Measurements from ENCODE around the gene CNTNAP3.
"Not testable (repeated sequence)": the region's sequence is repeated elsewhere in the genome, so short reads cannot be mapped to it uniquely, and the experiment has no call there.

Gene CNTNAP3

DNA sequence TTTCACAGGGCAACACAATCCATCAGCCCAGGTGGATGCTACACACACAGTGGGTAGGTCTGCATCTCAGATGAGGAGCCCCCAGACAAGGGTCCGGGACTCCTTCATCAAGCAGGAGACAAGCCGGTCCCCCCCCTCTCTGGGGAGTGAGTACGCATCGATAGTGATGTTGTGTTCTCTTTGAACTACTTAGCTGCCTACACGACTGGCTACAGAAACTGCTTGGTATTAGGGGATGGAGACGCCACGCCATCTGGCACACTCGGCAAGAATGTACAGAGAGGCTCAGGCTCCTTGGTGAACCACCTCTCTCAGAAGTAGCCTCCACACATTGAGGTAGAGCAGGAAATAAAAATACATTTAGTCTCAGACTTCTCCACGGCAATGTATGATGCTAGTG is 179.8 kb downstream of the CNTNAP3 start:
- no peak overlapping the region for H3K4me3 ChIP-seq (ENCODE audit: low read depth, low read length)
- no peak for DNase-seq (ENCODE audit: low read depth)
- TF ChIP-seq, protein P1, sequence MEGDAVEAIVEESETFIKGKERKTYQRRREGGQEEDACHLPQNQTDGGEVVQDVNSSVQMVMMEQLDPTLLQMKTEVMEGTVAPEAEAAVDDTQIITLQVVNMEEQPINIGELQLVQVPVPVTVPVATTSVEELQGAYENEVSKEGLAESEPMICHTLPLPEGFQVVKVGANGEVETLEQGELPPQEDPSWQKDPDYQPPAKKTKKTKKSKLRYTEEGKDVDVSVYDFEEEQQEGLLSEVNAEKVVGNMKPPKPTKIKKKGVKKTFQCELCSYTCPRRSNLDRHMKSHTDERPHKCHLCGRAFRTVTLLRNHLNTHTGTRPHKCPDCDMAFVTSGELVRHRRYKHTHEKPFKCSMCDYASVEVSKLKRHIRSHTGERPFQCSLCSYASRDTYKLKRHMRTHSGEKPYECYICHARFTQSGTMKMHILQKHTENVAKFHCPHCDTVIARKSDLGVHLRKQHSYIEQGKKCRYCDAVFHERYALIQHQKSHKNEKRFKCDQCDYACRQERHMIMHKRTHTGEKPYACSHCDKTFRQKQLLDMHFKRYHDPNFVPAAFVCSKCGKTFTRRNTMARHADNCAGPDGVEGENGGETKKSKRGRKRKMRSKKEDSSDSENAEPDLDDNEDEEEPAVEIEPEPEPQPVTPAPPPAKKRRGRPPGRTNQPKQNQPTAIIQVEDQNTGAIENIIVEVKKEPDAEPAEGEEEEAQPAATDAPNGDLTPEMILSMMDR (conservative IDR thresholded peaks at IDR 0.05; ENCODE audit: low read depth, low read length), result no peak

DNA sequence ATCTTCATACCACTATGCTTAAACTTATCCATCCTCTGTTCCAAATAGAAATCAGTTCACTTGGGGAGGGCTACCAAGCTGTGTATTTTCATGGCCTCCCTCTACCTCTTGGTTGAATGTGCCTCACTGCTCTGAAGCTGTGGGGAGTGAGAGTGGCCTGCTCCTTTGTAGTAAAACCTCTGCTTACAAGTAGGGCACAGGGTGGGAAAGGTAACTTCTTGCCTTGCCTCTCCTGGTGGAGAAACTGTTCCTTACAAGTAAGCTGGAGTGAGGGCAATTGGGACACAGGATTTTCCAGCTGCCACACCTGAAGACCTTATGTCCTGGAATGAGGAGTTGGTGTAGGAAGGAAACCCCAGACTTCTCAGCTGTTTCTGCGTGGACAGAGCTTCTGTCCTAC is 190.8 kb downstream of the CNTNAP3 start:
- H3K4me3 ChIP-seq (ENCODE audit: low read depth, low read length); DNase-seq (ENCODE audit: low read depth): not testable (repeated sequence)

DNA sequence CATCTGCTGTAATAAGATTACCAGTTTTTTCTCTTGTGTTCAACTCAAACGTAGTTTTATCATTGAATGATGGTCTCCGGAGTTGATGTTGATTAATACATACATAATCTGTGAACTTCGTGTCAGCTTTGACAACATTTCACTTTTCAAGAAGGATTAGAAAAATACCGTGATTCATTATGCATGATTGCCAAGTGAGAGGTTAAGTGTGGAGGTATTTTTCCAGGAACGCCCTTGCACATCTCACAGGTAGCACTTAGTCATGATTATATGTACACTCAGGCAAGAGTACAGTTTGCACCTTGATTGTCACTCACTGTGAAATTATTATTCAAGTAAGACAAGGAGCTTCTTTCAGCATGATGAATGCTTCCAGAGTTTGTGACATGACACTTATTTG is 202.7 kb downstream of the CNTNAP3 start:
- H3K4me3 ChIP-seq (ENCODE audit: low read depth, low read length); DNase-seq (ENCODE audit: low read depth): not testable (repeated sequence)

DNA sequence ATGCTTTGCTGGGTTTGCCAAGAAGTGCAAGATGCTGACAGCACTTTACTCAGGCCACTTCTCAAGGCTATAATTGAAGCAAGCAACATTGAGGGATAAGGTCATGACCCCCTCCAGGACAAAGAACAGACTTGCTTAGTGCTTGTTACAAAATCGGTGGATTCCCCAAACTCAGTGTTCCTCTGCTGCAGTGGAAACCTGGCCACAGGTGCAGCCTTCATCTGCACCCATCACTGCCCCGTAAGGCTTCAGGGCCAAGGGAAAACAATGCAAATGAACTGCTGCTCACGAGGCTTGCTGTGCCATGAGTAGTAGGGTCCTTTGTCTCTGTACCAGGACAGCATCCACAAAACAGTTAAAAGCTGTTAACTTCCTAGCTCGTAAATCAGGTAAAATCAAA is 205.4 kb downstream of the CNTNAP3 start:
- not testable (repeated sequence) for DNase-seq (ENCODE audit: low read depth); H3K4me3 ChIP-seq (ENCODE audit: low read depth, low read length)

DNA sequence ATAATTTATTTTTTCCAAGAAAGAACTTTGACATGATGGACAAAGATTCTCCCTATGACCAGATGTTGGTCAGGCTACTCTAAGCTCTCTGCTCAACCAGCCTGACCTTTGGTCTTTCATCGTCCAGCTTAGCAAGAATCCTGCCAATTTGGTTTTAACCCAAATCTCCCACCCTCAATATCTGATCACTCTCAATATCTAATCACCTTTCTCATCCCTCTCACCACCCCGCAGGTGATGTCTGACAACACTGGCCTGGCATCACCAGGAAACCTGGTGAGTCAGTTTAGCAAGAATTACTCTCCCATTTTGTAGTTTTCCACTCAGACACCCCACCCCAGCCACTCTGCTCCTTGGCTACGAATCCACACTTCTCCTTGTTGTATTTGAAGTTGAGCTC is 207.9 kb downstream of the CNTNAP3 start:
- not testable (repeated sequence) for DNase-seq (ENCODE audit: low read depth); H3K4me3 ChIP-seq (ENCODE audit: low read depth, low read length)

DNA sequence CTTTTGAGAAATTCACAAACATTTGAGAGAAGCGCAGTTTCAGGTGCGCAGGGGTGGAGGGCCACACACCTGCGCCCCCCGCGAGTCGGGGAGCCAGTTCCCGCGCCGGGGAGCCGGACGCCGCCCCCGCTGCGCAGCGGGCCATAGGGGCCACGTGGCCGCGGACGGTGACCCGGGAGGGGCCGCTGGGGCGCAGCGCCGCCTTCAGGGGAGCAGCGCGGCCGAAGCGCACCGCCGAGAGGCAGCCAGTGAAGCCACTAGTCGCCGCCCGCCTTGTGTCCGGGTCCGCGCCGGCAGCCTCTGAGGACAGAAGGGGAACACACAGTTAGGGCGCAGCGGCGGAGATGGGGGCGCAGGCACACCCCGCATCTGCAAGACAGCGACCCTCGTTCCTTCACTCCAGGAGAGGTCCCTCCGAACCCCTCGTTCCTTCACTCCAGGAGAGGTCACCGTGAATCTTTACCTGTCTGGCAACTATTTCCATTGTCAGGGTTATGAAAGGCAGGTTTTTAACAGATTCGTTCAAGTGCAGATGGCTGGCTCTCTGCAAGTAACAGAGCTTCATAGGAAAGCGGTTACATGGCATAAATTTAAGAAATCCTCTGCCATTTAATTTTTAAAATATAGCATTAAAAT is 209.2 kb downstream of the CNTNAP3 start:
- DNase-seq (ENCODE audit: low read depth), result peak; percentile 14
- peak overlapping the region; percentile 48 for H3K4me3 ChIP-seq (ENCODE audit: low read depth, low read length)
- TF ChIP-seq, protein P1 (conservative IDR thresholded peaks at IDR 0.05; ENCODE audit: low read depth, low read length), result peak; percentile 32

DNA sequence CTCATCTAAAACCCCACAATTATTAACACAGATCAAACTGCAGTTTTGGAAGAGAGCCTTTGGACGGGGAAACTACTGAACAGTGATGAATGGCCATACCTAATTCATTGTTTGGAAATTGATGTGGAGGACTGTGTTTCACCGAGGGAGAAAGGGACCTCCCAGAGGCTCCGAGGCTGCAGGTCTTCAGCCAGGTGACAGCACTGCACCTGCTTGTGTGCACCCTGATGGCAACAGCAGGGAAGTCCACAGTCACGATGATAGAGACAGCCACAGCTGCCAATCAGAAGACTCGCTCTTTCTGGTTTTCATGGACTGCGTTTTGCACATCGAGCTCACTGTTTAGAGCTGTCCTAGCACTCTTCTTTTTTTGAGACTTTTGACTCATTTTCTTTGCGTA is 214.4 kb downstream of the CNTNAP3 start:
- DNase-seq (ENCODE audit: low read depth); H3K4me3 ChIP-seq (ENCODE audit: low read depth, low read length): not testable (repeated sequence)

DNA sequence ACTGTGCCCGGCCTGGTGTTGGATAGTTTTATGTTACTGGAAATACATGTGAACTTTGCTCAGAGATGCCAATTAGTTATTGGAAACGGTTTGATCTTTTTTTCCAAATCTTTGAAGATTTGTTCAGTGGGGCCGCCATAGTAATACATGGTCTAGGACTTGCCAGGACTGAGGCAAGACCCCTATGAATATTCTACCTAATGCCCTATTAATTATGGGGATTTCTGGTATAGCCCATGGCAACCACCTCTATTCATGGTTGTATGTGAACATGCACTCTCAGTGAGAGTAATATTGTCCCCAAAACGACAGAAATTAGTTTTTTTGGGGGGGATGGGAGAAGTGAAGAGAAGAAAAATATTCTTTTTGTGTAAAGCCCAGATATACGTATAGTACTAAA is 220.3 kb downstream of the CNTNAP3 start:
- not testable (repeated sequence) for DNase-seq (ENCODE audit: low read depth); H3K4me3 ChIP-seq (ENCODE audit: low read depth, low read length)

DNA sequence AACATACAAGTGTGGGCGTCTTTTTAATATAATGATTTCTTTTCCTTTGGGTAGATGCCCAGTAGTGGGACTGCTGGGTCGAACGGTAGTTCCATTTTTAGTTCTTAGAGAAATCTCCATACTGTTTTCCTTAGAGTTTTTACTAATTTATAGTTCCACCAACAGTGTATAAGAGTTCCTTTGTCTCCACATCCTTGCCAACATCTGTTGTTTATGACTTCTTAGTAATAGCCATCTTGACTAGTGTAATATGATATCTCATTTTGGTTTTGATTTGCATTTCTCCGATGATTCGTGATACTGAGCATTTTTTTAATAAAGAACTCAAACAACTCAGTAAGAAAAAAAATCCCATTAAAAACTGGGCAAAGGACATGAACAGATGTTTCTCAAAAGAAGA is 225.0 kb downstream of the CNTNAP3 start:
- H3K4me3 ChIP-seq (ENCODE audit: low read depth, low read length), result not testable (repeated sequence)
- peak; percentile 59 for DNase-seq (ENCODE audit: low read depth)

DNA sequence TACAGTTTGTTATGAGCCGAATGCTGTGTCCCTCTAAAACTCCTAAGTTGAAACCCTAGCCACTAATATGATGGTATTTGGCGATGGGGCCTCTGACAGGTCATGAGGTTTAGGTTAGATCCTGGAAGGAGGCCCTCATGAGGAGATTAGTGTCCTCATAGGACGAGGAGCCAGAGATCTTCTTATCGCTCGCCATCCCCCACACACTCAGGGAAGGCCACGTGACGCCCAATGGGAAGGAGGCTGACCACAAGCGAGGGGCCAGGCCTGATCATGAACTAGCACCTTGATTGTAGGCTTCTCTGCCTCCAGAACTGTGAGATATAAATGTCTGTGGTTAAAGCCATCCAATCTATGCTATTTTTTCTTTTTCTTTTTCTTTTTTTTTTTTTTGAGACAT is 233.5 kb downstream of the CNTNAP3 start:
- not testable (repeated sequence) for H3K4me3 ChIP-seq (ENCODE audit: low read depth, low read length); DNase-seq (ENCODE audit: low read depth)

DNA sequence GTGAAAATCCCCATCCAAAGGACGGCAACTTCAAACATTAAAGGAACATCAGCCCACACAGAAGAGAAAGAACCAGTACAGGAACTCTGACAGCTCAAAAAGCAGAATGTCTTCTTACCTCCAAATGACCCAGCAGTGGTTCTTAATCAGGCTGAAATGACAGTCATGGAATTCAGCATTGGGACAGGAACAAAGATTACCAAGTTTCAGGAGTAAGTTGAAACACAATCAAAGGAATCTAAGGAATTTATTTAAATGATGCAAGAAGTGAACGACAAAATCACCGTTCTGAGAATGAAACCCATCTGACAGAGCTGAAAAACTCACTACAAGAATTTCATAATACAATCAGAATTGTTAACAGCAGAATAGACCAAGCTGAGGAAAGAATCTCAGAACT is 241.1 kb downstream of the CNTNAP3 start:
- H3K4me3 ChIP-seq (ENCODE audit: low read depth, low read length), result not testable (repeated sequence)
- peak; percentile 41 for DNase-seq (ENCODE audit: low read depth)

DNA sequence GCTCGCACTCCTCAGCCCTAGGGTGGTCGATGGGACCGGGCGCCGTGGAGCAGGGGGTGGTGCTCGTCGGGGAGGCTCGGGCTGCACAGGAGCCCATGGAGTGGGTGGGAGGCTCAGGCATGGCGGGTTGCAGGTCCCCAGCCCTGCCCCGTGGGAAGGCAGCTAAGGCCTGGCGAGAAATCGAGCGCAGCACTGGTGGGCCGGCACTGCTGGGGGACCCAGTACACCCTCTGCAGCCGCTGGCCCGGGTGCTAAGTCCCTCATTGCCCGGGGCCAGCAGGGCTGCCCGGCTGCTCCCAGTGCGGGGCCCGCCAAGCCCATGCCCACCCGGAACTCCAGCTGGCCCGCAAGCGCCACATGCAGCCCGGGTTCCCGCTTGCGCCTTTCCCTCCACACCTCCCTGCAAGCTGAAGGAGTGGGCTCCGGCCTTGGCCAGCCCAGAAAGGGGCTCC is 245.6 kb downstream of the CNTNAP3 start:
- not testable (repeated sequence) for H3K4me3 ChIP-seq (ENCODE audit: low read depth, low read length); DNase-seq (ENCODE audit: low read depth)

DNA sequence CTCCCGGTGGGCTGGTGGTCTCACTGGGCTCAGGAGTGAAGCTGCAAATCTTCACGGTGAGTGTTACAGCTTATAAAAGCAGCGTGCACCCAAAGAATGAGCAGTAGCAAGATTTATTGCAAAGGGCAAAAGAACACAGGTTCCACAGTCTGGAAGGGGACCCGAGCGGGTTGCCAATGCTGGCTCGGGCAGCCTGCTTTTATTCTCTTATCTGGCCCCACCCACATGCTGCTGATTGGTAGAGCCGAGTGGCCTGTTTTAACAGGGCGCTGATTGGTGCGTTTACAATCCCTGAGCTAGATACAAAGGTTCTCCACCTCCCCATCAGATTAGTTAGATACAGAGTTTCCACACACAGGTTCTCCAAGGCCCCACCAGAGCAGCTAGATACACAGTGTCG is 246.2 kb downstream of the CNTNAP3 start:
- not testable (repeated sequence) for DNase-seq (ENCODE audit: low read depth); H3K4me3 ChIP-seq (ENCODE audit: low read depth, low read length)

DNA sequence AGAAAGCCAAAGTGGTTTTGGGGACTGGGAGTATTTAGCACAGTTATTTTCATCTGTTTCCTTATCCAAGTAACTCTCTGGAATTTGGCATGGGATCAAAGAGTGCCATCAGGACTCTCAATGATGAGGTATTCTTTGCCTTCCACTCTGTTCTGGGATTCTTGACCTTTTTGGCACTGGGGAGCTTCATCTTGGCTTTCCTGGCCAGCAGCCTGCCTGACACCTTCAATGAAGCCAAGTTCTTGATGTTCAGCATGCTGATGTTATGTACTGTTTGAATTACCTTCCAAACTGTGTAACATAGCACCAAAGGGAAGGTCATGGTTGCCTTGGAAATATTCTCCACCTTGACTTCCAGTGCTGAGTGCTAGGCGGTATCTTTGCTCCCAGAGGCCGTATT is 248.8 kb downstream of the CNTNAP3 start:
- not testable (repeated sequence) for DNase-seq (ENCODE audit: low read depth)

DNA sequence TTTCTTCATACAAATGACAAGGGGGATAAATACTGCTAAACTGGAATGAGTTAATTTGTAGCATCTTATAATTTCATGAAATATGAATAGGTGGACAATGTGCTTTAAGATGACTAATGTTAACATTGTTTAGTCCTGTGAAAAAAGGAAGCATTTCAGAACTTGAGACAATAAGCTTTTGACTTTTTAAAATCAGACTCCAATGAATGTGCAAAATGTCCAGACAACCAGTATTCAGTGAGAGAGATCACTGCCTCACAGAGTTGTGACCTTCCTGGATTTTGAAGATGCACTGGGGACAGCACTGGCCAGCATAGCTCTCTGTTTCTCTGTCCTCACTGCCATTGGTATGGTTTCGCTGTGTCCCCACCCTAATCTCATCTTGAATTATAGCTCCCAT is 249.7 kb downstream of the CNTNAP3 start:
- not testable (repeated sequence) for DNase-seq (ENCODE audit: low read depth); H3K4me3 ChIP-seq (ENCODE audit: low read depth, low read length)

More for the DNA sequence above, 248.8 kb downstream of the CNTNAP3 start:
- H3K4me3 ChIP-seq (ENCODE audit: low read depth, low read length), result not testable (repeated sequence)

DNA sequence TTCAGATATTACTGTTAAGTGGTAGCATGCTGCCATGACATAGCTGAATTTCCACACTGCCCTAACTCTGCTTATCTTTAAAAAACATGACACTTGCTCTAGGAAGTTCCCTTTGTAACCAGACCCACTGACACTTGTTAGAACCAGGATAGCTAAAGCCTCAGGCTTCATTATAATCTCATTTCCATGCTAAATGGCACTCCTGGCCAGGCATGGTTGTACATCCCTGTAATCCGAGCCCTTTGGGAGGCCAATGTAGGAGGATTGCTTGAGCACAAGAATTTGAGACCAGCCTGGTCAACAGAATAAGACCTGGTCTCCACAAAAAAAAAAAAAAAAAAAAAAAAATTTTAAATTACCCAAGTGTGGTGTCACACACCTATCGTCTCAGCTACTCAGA is 254.1 kb downstream of the CNTNAP3 start:
- not testable (repeated sequence) for DNase-seq (ENCODE audit: low read depth); H3K4me3 ChIP-seq (ENCODE audit: low read depth, low read length)

DNA sequence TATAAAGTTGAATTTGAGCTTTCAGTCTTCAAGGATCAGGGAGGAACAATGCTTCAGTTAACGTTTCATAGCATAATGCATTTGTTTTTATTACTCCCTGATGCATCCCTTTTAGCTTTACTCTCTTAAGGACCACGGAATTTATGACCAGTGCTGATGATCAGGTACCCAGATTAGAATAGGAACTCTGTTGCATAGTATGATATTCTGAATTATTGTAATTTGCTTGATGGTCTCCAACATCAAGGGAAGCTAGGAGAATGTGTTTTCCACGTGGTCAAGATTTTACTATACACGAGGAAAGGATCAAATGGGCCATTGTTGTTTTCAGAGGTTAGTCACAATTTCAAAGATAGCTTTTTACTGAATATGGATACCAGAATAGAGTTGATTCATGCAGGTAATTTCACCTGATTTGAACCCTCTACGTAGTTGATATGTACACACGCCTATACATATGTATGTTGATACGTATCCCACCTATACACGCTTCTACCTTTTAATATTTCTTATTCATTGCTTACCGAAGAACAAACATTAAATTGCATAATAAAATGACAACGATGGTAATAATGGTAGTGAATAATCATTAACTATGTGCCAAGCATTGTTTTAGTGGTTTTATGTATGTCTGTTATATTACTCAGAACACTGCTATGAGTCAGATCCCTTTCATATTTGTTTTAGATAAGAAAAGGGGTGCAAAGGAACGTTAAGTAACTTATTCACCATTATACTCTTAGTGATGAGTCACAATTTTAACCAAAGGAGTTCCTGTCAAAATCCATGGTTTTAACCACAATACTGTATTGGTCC is 257.6 kb downstream of the CNTNAP3 start:
- H3K4me3 ChIP-seq (ENCODE audit: low read depth, low read length), result not testable (repeated sequence)
- peak; percentile 42 for DNase-seq (ENCODE audit: low read depth)
